PC-9 (cell line): Measurements from ENCODE around the gene PPP1R13L. TPM values are rescaled to one million over a fixed set of nuclear protein-coding genes. Genes with fewer than 3 reads are reported as not detected.
"Not testable (repeated sequence)": the region's sequence is repeated elsewhere in the genome, so short reads cannot be mapped to it uniquely, and the experiment has no call there.

Source experiments
- BruUV-seq: library from RNA; stranded (reverse); fragments of 400-500 nt; replicated peaks from 2 replicates; lab custom pipeline; 2021; lab: Mats Ljungman, UMichigan
- CTCF ChIA-PET: fragments of 300-600 bp; sonication (Branson Sonifier 250); formaldehyde crosslinking; loops from one replicate; lab custom pipeline; 2022; ENCODE audit warnings: antibody characterized with exemption; lab: Charles Lee
- POLR2A ChIA-PET: fragments of 300-600 bp; sonication (Branson Sonifier 250); formaldehyde crosslinking; loops from one replicate; lab custom pipeline; 2022; ENCODE audit warnings: antibody characterized with exemption; ENCODE audit not compliant: unreplicated experiment; lab: Charles Lee
- DNase-seq, 2 experiments: peaks; one replicate each; pipeline versions ENCODE4 v3.0.0 to v3.0.0-alpha.2; 2015 to 2022; ENCODE audit warnings: mixed read lengths in 1 of 2
- H2AFZ ChIP-seq: fragments of 200-600 bp; sonication (generic); 2 replicates; pipeline ENCODE4 v1.8.1; 2017; ENCODE audit warnings: antibody characterized with exemption
- H3F3A ChIP-seq: fragments of 200-600 bp; sonication (generic); 2 replicates; pipeline ENCODE4 v1.8.1; 2017; ENCODE audit warnings: antibody characterized with exemption, mild to moderate bottlenecking, low read depth; ENCODE audit not compliant: insufficient read depth
- H3K27ac ChIP-seq: fragments of 200-600 bp; sonication (generic); 2 replicates; pipeline ENCODE4 v1.6.1; 2016; ENCODE audit warnings: mixed run types
- H3K27me3 ChIP-seq: fragments of 200-600 bp; sonication (generic); 2 replicates; pipeline ENCODE4 v1.6.1; 2016; ENCODE audit warnings: low read depth, mixed run types; ENCODE audit not compliant: insufficient read depth
- H3K36me3 ChIP-seq: fragments of 200-600 bp; sonication (generic); 2 replicates; pipeline ENCODE4 v1.6.1; 2016; ENCODE audit warnings: low read depth, mixed run types
- H3K4me1 ChIP-seq: fragments of 200-600 bp; sonication (generic); replicated peaks from 2 replicates; pipeline ENCODE4 v1.6.1; 2016; ENCODE audit warnings: mixed run types; ENCODE audit not compliant: insufficient read depth
- H3K4me2 ChIP-seq: fragments of 200-600 bp; sonication (generic); 2 replicates; pipeline ENCODE4 v1.6.1; 2017; ENCODE audit warnings: mixed run types
- H3K4me3 ChIP-seq: fragments of 200-600 bp; sonication (generic); 2 replicates; pipeline ENCODE4 v1.6.1; 2016; ENCODE audit warnings: mixed run types
- H3K79me2 ChIP-seq: fragments of 200-600 bp; sonication (generic); 2 replicates; pipeline ENCODE4 v1.6.1; 2017; ENCODE audit warnings: low read depth, mixed run types
- H3K9me2 ChIP-seq: fragments of 200-600 bp; sonication (generic); 2 replicates; pipeline ENCODE4 v1.8.1; 2017; ENCODE audit warnings: mild to moderate bottlenecking; ENCODE audit not compliant: insufficient read depth
- H3K9me3 ChIP-seq: fragments of 200-600 bp; sonication (generic); 2 replicates; pipeline ENCODE4 v1.8.1; 2016; ENCODE audit warnings: low read depth; ENCODE audit not compliant: insufficient read depth
- H4K20me1 ChIP-seq: fragments of 200-600 bp; sonication (generic); 2 replicates; pipeline ENCODE4 v1.8.1; 2017; ENCODE audit not compliant: insufficient read depth
- CTCF ChIP-seq: fragments of 200-600 bp; sonication (generic); conservative IDR thresholded peaks from 2 replicates; pipeline ENCODE4 v1.6.1; 2017; ENCODE audit warnings: mixed run types, antibody characterized with exemption, mild to moderate bottlenecking, moderate library complexity
- EZH2 ChIP-seq: fragments of 200-600 bp; sonication (generic); IDR thresholded peaks from 2 replicates; pipeline ENCODE4 v1.8.0; 2017; ENCODE audit warnings: antibody characterized with exemption, low read depth
- intact Hi-C: fragments of 100-400 bp; cut with micrococcal nuclease; formaldehyde crosslinking; loops from one replicate; pipeline ENCODE4 v1.10.0; 2022; ENCODE audit not compliant: unreplicated experiment
- total RNA-seq: library from RNA; stranded (reverse); gene quantifications from 2 replicates; pipeline ENCODE4 v1.2.3, GENCODE V29; 2021

The PPP1R13L gene
- total RNA-seq, 1 experiment from 2014 or later, result 121 TPM

- H3K79me2 ChIP-seq, result no peaks in the 10 kb centered on the region
- H3K27me3 ChIP-seq, result no peaks in the 10 kb centered on the region
- H3K9me3 ChIP-seq, result no peaks in the 10 kb centered on the region
- H3F3A ChIP-seq, result peaks cover 67% of the 10 kb centered on the region; the same call in 1 of the 2 replicates
- H3K4me2 ChIP-seq, result no peak overlapping the region
- H3K4me1 ChIP-seq, result no peaks in the 10 kb centered on the region
- TF ChIP-seq CTCF, result no peak
- TF ChIP-seq EZH2, result no peak
- BruUV-seq, result no TSS peak
- no peaks in the 10 kb centered on the region for H4K20me1 ChIP-seq
- CTCF ChIA-PET, result no interaction called here
- no peak overlapping the region for H3K27ac ChIP-seq
- H2AFZ ChIP-seq, result no peak overlapping the region
- DNase-seq, result no peak
- H3K4me3 ChIP-seq, result no peak overlapping the region
- H3K9me2 ChIP-seq, result no peaks in the 10 kb centered on the region
- peaks cover 29% of the 10 kb centered on the region; the same call in 1 of the 2 replicates for H3K36me3 ChIP-seq
- intact Hi-C loops, result no loop called here
- POLR2A ChIA-PET, result interaction anchor here (0.6 kb wide), 1 partner anchor 428 kb away, joined by 4 read pairs; no protein-coding TSS in a partner anchor
Measured at GRCh38 chr19:45414468-45414867, 9.6 kb upstream of the PPP1R13L start.

- ChIA-PET CTCF (no interaction called here), POLR2A (interaction anchor here (0.6 to 0.7 kb wide), 2 partner anchors 34 to 922 kb away, joined by 4 to 7 read pairs; no protein-coding TSS in a partner anchor)
- H3K27me3 ChIP-seq, result no peaks in the 10 kb centered on the region
- no peak overlapping the region for H3K4me3 ChIP-seq
- no peaks in the 10 kb centered on the region for H4K20me1 ChIP-seq
- H3K4me2 ChIP-seq, result no peak overlapping the region
- TF ChIP-seq CTCF (no peak), EZH2 (no peak)
- intact Hi-C loops, result no loop called here
- peaks cover 32% of the 10 kb centered on the region; the same call in 1 of the 2 replicates for H3K36me3 ChIP-seq
- H3K9me2 ChIP-seq, result no peaks in the 10 kb centered on the region
- H3K79me2 ChIP-seq, result no peaks in the 10 kb centered on the region; the same call in 1 of the 2 replicates
- H3K4me1 ChIP-seq, result no peaks in the 10 kb centered on the region
- H3K9me3 ChIP-seq, result no peaks in the 10 kb centered on the region
- H2AFZ ChIP-seq, result no peak overlapping the region
- BruUV-seq, result no TSS peak
- no peak overlapping the region for H3K27ac ChIP-seq
- H3F3A ChIP-seq, result peaks cover 70% of the 10 kb centered on the region; the same call in 1 of the 2 replicates
- DNase-seq, result no peak
Measured at GRCh38 chr19:45413497-45413896, 8.6 kb upstream of the PPP1R13L start.

- H3K27ac ChIP-seq, H3K4me3 ChIP-seq, H3K9me3 ChIP-seq, H3K9me2 ChIP-seq, intact Hi-C loops, H2AFZ ChIP-seq, H3K4me2 ChIP-seq, H4K20me1 ChIP-seq, CTCF ChIA-PET, H3K4me1 ChIP-seq, BruUV-seq, H3K27me3 ChIP-seq, POLR2A ChIA-PET, DNase-seq: not testable (repeated sequence)
- H3F3A ChIP-seq, result peaks cover 51% of the 10 kb centered on the region; the same call in 1 of the 2 replicates
- peaks cover 20% of the 10 kb centered on the region for H3K79me2 ChIP-seq
- peaks cover 21% of the 10 kb centered on the region; the same call in 1 of the 2 replicates for H3K36me3 ChIP-seq
Measured at GRCh38 chr19:45410330-45410729, 5.5 kb upstream of the PPP1R13L start.

- intact Hi-C loops, result loop anchor here (10.0 kb wide), 1 partner anchor 315 kb away; the partner anchor contains the start of gene PPP1R37
- H3K27me3 ChIP-seq, result no peaks in the 10 kb centered on the region
- no peak overlapping the region for H2AFZ ChIP-seq
- ChIA-PET CTCF (no interaction called here), POLR2A (no interaction called here)
- no peak overlapping the region for H3K27ac ChIP-seq
- no peaks in the 10 kb centered on the region for H3K9me3 ChIP-seq
- H3K4me1 ChIP-seq, result peaks cover 7% of the 10 kb centered on the region
- TF ChIP-seq EZH2 (no peak), CTCF (no peak)
- H4K20me1 ChIP-seq, result no peaks in the 10 kb centered on the region
- no TSS peak for BruUV-seq
- H3F3A ChIP-seq, result peaks cover 55% of the 10 kb centered on the region; the same call in 1 of the 2 replicates
- no peak overlapping the region for H3K4me3 ChIP-seq
- no peak for DNase-seq
- H3K79me2 ChIP-seq, result peaks cover 23% of the 10 kb centered on the region
- H3K9me2 ChIP-seq, result no peaks in the 10 kb centered on the region
- peaks cover 18% of the 10 kb centered on the region; the same call in 1 of the 2 replicates for H3K36me3 ChIP-seq
- H3K4me2 ChIP-seq, result no peak overlapping the region
Measured at GRCh38 chr19:45409557-45409920, 4.7 kb upstream of the PPP1R13L start.
